ENCODE data around the gene ETNK2.

The ETNK2 gene

DNA sequence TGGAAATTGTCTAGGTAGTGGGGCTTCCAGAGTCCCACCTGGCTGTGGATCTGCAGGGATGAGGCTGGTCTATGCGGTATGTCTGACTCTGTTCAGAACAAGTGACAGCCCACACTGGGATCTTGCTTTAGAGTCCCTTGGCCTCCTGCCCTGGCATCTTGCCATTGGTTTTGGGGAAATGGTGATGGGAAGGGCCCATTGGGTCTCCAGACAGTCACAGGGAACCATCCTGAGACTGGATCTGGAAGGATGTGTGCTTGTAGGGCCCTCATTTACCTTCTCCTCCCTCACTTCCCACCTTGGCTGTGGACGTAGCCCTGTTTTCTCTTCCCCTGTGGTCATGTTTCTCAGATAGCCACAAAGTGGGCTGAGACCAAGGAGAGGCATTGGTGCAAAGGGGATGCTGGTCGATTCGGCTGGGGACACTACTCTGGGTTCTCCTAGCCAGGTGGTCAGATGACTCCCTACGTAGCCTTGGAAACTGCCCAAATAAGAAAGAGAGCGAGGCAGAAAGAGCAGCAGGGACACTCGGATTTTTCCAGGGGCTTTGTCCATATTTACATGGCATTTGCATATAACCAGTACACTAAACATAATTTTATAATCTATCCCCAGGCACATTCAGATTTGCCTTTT lies 63.8 kb downstream of the ETNK2 start:
- Histone ChIP-seq H3K4me3 (replicated peaks; ENCODE audit: low read depth, low read length) (no peak overlapping the region), H3K36me3 (ENCODE audit: control insufficient read depth, insufficient read depth, low read length) (no peaks in the 10 kb centered on the region), H3K27me3 (replicated peaks; ENCODE audit: control insufficient read depth, insufficient read depth, low read length) (no peaks in the 10 kb centered on the region; the same call in 1 of the 2 replicates)
- DNase-seq (ENCODE audit: extremely low read depth, insufficient read length), result no peak
- TF ChIP-seq, protein P1, sequence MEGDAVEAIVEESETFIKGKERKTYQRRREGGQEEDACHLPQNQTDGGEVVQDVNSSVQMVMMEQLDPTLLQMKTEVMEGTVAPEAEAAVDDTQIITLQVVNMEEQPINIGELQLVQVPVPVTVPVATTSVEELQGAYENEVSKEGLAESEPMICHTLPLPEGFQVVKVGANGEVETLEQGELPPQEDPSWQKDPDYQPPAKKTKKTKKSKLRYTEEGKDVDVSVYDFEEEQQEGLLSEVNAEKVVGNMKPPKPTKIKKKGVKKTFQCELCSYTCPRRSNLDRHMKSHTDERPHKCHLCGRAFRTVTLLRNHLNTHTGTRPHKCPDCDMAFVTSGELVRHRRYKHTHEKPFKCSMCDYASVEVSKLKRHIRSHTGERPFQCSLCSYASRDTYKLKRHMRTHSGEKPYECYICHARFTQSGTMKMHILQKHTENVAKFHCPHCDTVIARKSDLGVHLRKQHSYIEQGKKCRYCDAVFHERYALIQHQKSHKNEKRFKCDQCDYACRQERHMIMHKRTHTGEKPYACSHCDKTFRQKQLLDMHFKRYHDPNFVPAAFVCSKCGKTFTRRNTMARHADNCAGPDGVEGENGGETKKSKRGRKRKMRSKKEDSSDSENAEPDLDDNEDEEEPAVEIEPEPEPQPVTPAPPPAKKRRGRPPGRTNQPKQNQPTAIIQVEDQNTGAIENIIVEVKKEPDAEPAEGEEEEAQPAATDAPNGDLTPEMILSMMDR (IDR thresholded peaks at IDR 0.05; ENCODE audit: insufficient read depth, low read length, poor library complexity, severe bottlenecking), result no peak

DNA sequence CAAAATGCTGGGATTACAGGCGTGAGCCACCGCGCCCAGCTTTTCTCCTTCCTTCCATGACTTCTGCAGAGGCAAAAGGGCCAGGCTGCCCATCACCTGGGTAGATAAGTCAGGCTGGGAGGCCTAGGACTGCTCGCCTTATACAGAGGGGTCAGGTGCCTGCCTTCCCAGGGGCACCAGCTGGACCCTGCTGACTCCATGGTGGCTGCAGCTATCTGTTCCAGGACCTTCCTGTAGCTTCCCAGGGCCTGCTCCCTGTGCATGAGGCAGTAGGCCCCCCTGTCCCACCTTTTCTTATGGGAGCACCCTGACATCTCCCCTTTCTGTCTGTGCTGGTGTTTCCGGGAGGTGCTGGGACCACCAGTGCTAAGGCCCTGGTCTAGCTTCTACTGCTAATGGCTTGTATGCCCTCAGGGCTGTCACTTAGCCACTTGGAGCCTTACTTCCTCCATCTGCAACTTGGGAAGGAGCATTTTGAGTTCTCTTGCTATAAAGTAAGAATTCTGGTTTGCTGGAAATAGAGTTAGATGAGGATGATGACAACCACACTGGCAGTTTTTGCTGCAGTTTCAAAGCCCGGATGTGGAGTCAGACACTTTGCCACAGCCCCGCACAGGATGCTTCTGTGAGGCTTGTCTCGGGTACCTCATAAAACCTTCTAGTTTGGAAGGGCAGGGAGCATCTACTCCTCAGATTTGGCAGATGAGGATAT lies 64.5 kb downstream of the ETNK2 start:
- TF ChIP-seq, protein P1 (IDR thresholded peaks at IDR 0.05; ENCODE audit: insufficient read depth, low read length, poor library complexity, severe bottlenecking), result no peak
- no peak for DNase-seq (ENCODE audit: extremely low read depth, insufficient read length)
- Histone ChIP-seq H3K4me3 (replicated peaks; ENCODE audit: low read depth, low read length) (no peak overlapping the region), H3K27me3 (replicated peaks; ENCODE audit: control insufficient read depth, insufficient read depth, low read length) (no peaks in the 10 kb centered on the region; the same call in 1 of the 2 replicates), H3K36me3 (ENCODE audit: control insufficient read depth, insufficient read depth, low read length) (no peaks in the 10 kb centered on the region)

DNA sequence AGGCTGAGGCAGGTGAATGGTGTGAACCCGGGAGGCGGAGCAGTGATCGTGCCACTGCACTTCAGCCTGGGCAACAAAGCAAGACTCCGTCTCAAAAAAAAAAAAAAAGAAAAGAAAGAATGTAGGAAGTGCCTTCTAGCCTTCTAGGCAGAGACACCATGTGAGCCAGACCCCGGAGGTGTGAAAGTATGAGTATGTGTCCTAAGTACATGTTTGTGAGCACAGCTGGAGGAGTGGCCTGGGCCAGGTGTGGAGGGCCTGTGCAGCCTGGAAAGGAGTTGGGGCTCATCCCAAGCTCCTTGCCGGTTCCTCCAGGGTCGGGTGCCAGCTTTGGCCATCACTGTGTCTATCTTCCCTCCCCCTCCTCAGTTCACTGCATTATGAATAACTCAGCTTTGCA lies 66.0 kb downstream of the ETNK2 start:
- TF ChIP-seq, protein P1 (IDR thresholded peaks at IDR 0.05; ENCODE audit: insufficient read depth, low read length, poor library complexity, severe bottlenecking), result no peak
- H3K4me3 ChIP-seq (replicated peaks; ENCODE audit: low read depth, low read length), result no peak overlapping the region
- no peaks in the 10 kb centered on the region for H3K36me3 ChIP-seq (ENCODE audit: control insufficient read depth, insufficient read depth, low read length)
- no peaks in the 10 kb centered on the region; the same call in 1 of the 2 replicates for H3K27me3 ChIP-seq (replicated peaks; ENCODE audit: control insufficient read depth, insufficient read depth, low read length)
- DNase-seq (ENCODE audit: extremely low read depth, insufficient read length), result no peak

DNA sequence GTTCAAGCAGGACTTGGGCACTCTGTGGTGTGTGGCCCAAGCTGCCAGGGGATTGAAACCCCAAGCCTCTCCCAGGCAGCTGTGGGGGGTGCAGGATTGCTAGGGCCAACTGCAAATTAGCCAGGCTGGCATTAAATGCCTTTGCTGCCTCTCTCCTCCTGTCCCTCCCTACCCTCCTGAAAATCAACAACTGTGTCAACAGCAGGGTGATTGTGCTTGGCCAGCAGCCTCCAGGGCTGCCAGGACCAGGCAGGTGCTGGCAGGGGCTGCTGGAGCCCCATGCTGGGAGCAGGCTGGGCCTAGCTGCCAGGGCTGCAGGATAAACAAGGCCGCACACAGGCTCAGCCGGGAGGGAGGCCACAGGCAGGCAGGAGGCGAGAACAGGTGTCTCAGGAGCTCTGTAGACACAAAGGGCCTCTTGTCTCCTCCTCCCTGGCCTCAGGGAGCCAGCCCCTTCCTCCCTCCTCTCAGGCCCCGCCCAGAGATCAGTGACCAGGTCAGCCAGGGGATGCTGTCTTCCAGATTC lies 67.5 kb downstream of the ETNK2 start:
- no peak overlapping the region for H3K4me3 ChIP-seq (replicated peaks; ENCODE audit: low read depth, low read length)
- TF ChIP-seq, protein P1 (IDR thresholded peaks at IDR 0.05; ENCODE audit: insufficient read depth, low read length, poor library complexity, severe bottlenecking), result no peak
- no peaks in the 10 kb centered on the region for H3K36me3 ChIP-seq (ENCODE audit: control insufficient read depth, insufficient read depth, low read length)
- no peaks in the 10 kb centered on the region; the same call in 1 of the 2 replicates for H3K27me3 ChIP-seq (replicated peaks; ENCODE audit: control insufficient read depth, insufficient read depth, low read length)
- no peak for DNase-seq (ENCODE audit: extremely low read depth, insufficient read length)

DNA sequence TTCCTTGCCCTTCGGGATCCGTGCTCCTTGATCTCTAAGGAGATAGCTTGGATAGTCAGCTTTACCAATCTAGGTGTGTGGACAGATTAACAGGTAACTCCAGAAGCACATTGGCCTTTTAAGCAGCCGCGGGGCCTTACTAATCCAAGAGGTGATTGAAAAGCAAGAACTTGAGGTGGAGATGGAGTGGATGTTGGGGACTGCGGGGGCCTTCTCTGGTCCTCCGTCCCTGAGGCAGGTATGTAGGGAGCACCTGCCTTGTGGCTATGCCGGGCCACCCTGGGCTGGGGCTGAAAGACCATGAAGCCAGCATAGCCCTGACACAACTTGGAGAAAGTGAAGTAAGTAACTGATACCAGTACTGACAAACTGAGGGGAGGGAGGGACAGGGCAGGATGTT lies 68.4 kb downstream of the ETNK2 start:
- no peak for DNase-seq (ENCODE audit: extremely low read depth, insufficient read length)
- H3K27me3 ChIP-seq (replicated peaks; ENCODE audit: control insufficient read depth, insufficient read depth, low read length), result no peaks in the 10 kb centered on the region; the same call in 1 of the 2 replicates
- no peaks in the 10 kb centered on the region for H3K36me3 ChIP-seq (ENCODE audit: control insufficient read depth, insufficient read depth, low read length)
- TF ChIP-seq, protein P1 (IDR thresholded peaks at IDR 0.05; ENCODE audit: insufficient read depth, low read length, poor library complexity, severe bottlenecking), result no peak
- H3K4me3 ChIP-seq (replicated peaks; ENCODE audit: low read depth, low read length), result no peak overlapping the region

Measured in GM06990 (cell line).